ENCODE results near the gene SHLD1.

SHLD1 gene

DNA sequence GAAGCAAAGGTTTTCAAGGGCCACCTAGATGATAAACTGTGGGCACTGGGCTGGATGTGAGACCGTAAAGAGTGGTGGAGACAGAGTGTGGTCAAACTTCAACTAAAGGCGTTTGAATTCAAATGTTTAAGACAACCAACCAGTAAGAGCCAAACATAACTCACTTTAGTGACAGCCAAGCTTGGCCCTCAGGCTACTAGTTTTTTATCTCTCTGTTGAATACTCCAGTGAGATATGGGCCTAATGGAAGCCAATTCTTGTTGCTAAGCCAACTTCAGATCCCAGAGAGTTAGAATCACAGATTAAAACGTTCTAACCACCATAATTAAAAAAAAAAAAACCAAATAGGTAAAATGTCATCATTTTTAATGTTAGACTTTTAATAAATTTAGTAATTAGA lies 142.9 kb downstream of the SHLD1 start:
- no peak for DNase-seq (ENCODE audit: low read depth in 2 of 2)

DNA sequence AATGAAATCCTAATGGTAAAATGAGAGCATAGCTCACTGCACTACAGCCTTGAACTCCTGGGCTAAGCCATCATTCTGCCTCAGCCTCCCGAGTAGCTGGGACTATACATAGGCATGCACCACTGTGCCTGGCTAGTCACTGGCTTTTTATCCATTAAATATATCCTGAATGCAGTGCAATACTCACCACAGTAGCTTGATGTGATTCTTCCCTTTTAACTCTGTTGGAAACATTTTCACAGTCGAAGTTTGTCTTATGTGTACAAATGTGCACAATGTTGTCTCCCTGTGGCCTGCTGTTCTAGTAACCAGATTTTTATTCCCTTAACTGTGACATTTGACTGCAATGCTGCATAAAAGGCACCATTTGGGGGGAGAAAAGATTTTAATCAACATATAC lies 143.4 kb downstream of the SHLD1 start:
- DNase-seq (ENCODE audit: low read depth in 2 of 2) = no peak

DNA sequence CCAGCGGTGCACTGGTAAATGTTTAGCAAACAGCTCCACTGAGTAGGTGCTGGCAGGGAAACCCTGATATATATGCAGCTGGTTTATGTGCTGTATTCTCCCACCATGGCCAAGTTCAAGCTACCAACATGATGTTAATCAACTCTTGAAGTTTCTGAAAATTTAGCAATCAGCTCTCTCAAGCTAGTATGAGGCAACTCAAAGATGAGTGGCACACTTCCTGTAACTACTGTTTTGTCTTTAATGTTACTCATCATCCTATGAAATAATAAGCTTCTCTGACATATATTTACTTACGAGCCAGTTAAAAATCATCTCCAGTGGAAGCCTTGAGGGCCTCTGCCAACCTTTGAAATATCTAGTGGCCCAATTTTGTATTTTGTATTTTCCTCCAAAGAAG lies 145.4 kb downstream of the SHLD1 start:
- no peak for DNase-seq (ENCODE audit: low read depth in 2 of 2)

DNA sequence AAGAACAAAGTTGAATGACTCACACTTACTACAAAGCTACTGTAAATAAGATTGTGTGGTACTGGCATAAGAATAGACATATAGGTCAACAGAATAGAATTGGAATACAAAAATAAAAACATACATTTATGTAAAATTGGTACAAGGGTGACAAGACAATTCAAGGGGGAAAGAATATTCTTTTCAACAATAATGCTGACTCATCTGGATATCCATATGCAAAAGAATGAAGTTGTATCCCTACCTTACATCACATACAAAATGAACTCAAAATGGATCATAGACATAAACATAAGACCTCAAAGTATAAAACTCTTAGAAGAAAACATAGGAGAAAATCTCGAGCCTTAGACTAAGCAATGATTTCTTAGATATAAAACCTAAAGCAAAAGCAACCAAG lies 149.2 kb downstream of the SHLD1 start:
- no peak for DNase-seq (ENCODE audit: low read depth in 2 of 2)

DNA sequence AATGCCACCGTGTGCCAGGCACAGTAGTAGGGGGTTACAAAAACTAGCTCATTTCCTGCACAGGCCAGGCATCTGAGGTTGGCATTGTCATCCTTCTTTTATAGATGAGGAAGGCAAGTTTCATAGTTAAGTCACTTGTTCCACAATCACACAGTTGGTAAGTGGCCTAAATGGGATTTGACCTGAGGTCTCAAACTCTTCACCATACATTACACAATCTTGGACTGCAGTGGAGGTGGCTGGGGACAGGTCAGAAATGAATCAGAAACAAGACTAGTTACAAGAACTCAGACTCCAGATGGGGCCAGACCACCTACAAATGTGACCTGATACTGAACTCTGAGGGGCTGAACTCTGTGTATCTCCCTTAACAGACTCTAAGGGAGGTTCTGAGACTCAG lies 150.7 kb downstream of the SHLD1 start:
- no peak for DNase-seq (ENCODE audit: low read depth in 2 of 2)

DNA sequence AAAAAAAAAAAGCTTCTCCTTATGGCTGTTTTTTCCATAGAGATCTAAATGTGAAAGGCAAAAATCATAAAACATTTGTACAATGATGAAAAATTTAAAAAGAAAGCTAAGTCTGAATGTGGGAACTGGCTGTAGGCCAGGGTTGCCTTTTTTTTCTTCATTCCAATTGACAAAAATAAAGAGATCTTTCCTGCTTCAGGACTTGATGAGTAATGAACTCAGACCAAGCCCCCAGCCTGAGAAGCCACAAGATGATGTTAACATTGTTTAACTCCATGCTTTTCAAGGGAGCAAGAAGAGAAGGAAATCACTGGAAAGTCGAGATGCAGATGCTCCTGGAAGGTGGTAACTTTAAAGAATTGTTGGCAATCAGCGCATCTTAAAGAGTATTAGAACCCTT lies 158.8 kb downstream of the SHLD1 start:
- no peak for DNase-seq (ENCODE audit: low read depth in 2 of 2)

DNA sequence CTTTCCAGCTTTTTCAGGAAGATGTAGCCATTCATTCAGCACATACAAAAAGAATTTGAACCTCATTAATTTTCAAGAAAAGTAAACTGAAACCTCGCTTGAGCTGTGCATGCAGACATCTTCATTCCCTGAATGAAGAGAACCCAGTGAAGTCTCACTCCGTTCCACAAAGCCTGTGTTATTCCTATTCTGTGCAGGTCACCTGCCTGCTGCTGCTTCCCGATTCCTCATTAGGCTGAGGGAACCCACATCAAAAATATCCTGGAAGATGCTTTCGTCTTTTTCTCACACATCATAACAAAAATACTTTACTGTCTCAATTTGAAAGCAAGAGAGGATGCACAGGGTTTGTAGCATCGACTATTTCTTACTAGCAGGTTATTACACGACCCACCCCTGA lies 160.0 kb downstream of the SHLD1 start:
- DNase-seq (ENCODE audit: low read depth in 2 of 2) = no peak

DNA sequence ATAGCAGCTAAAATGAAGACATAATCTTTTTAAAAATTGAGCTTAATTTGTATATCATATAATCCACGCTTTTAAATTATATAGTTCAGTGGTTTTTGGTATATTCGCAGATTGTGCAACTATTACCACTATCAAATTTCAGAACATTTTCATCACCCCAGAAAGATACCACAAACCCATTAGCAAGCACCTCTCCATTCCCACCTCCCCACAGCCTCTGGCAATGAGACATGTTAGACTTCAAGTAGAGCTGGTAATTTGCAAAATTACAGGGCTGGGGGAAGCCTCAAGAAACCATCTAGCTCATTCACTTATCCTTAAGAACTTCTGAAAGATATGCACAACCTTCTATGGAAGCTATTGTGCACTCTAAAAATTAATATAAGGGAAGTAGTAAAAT lies 163.0 kb downstream of the SHLD1 start:
- DNase-seq (ENCODE audit: low read depth in 2 of 2) = no peak

All from stimulated activated CD8-positive, alpha-beta memory T cell treated with anti-CD3 and anti-CD28 coated beads, Interleukin-2, amount 100 ng/mL, for 1 hour (primary cell).